Hepatocyte (in vitro differentiated cells): ENCODE data around the gene TP53TG5.

Experiments
- CTCF ChIP-seq: fragments of 200-600 bp; sonication (generic); IDR thresholded peaks from 2 replicates; pipeline ENCODE4 v1.5.1; 2016; ENCODE audit warnings: antibody characterized with exemption, mild to moderate bottlenecking; ENCODE audit not compliant: poor library complexity
- EZH2 ChIP-seq: fragments of 200-600 bp; sonication (generic); IDR thresholded peaks from 2 replicates; pipeline ENCODE4 v1.6.1; 2016; ENCODE audit warnings: antibody characterized with exemption, mild to moderate bottlenecking, borderline replicate concordance

GRCh38 chr20:45354423-45355208 is 23.5 kb downstream of the TP53TG5 start:
- TF ChIP-seq CTCF = no peak
- no peak for TF ChIP-seq EZH2
